HepG2 (cell line): Measurements from ENCODE around the gene SYNC. TPM values are rescaled to one million over a fixed set of nuclear protein-coding genes. Genes with fewer than 3 reads are reported as not detected.

Experiments
- ADNP ChIP-seq: sonication (generic); formaldehyde crosslinking; IDR thresholded peaks from 2 replicates; pipeline ENCODE4 v1.4.0; 2020; ENCODE audit warnings: missing genetic modification reagents
- ARNTL ChIP-seq: sonication (generic); formaldehyde crosslinking; IDR thresholded peaks from 2 replicates; pipeline ENCODE4 v1.4.0; 2020; ENCODE audit warnings: mild to moderate bottlenecking, missing genetic modification reagents
- GABPA ChIP-seq, 2 experiments: IDR thresholded peaks; 2 replicates each; pipeline ENCODE4 v1.6.1; 2011 to 2016; ENCODE audit warnings: low read depth in 2 of 2, low read length in 1 of 2, missing biosample characterization in 1 of 2, missing genetic modification characterization in 1 of 2
- IKZF1 ChIP-seq: fragments of 450-650 bp; IDR thresholded peaks from 2 replicates; pipeline ENCODE4 v1.7.1; 2016
- KDM1A ChIP-seq: IDR thresholded peaks from 2 replicates; pipeline ENCODE4 v1.6.1; 2016; ENCODE audit warnings: missing compliant biosample characterization
- MXI1 ChIP-seq: IDR thresholded peaks from 3 replicates; pipeline ENCODE4 v1.6.1; 2012; ENCODE audit warnings: low read depth, low read length, inconsistent platforms, borderline replicate concordance
- NFYC ChIP-seq: IDR thresholded peaks from 2 replicates; pipeline ENCODE4 v1.6.1; 2016; ENCODE audit warnings: missing genetic modification reagents, missing compliant biosample characterization
- ZNF20 ChIP-seq: sonication (generic); formaldehyde crosslinking; IDR thresholded peaks from 2 replicates; pipeline ENCODE4 v1.4.0; 2020; ENCODE audit warnings: mild to moderate bottlenecking, moderate library complexity, missing genetic modification reagents
- ZNF792 ChIP-seq: IDR thresholded peaks from 2 replicates; pipeline ENCODE4 v1.6.1; 2016
- ZSCAN25 ChIP-seq: sonication (generic); formaldehyde crosslinking; IDR thresholded peaks from 2 replicates; pipeline ENCODE4 v1.8.0; 2022; ENCODE audit warnings: mild to moderate bottlenecking, missing genetic modification reagents
- polyA plus RNA-seq, 8 experiments: library from polyadenylated mRNA; depleted of rRNA in 3 of 8; stranded (reverse) in 7 of 8; unstranded in 1 of 8; fragments of >200 nt; fragmentation: Illumina TruSeq in 4 of 8; extraction: Trizol in 4 of 8; gene quantifications; 2 replicates each; pipeline versions ENCODE4 v1.2.1 to v1.2.3, GENCODE V29; 2011 to 2016; ENCODE audit warnings: low read depth in 4 of 8, missing spikeins in 1 of 8, mixed read lengths in 1 of 8; ENCODE audit not compliant: insufficient read depth in 1 of 8
- total RNA-seq, 5 experiments: library from RNA; depleted of rRNA; stranded (reverse); fragments of >200 nt; fragmentation: Illumina TruSeq; extraction: Trizol; gene quantifications; 2 replicates each; pipeline ENCODE4 v1.2.3, GENCODE V29; 2016; ENCODE audit warnings: low read depth in 1 of 5
- TF ChIP-seq, protein P1 (sequence below): sonication (generic); formaldehyde crosslinking; IDR thresholded peaks from 2 replicates; pipeline ENCODE4 v1.5.0; 2020; ENCODE audit warnings: missing genetic modification reagents
- TF ChIP-seq, protein P2 (sequence below): sonication (generic); formaldehyde crosslinking; IDR thresholded peaks from 2 replicates; pipeline ENCODE4 v1.5.0; 2020; ENCODE audit warnings: missing genetic modification reagents
- TF ChIP-seq, protein P3 (sequence below): IDR thresholded peaks from 2 replicates; pipeline ENCODE4 v1.6.1; 2016
- TF ChIP-seq, protein P4 (sequence below): fragments of 450-650 bp; IDR thresholded peaks from 2 replicates; pipeline ENCODE4 v1.6.1; 2017; ENCODE audit warnings: mild to moderate bottlenecking
- TF ChIP-seq, protein P5 (sequence below): sonication (generic); formaldehyde crosslinking; IDR thresholded peaks from 2 replicates; pipeline ENCODE4 v1.4.0; 2020; ENCODE audit warnings: mild to moderate bottlenecking, missing genetic modification reagents
- TF ChIP-seq, protein P6 (sequence below): sonication (generic); formaldehyde crosslinking; IDR thresholded peaks from 2 replicates; pipeline ENCODE4 v1.4.0; 2020; ENCODE audit warnings: low read depth, missing genetic modification reagents
- TF ChIP-seq, protein P7 (sequence below), 2 experiments: sonication (generic) in 1 of 2; formaldehyde crosslinking in 1 of 2; IDR thresholded peaks; 2 replicates each; pipeline versions ENCODE4 v1.4.0 to v1.6.1; 2016 to 2020; ENCODE audit warnings: borderline replicate concordance in 1 of 2, low read depth in 1 of 2, mild to moderate bottlenecking in 1 of 2, missing genetic modification reagents in 1 of 2

The SYNC gene
- total and polyA plus RNA-seq, 2 of the 13 experiments (the other 11 are each of a cell fraction or from before 2014, with no cell fraction given): 2.4 to 5.4 TPM

DNA sequence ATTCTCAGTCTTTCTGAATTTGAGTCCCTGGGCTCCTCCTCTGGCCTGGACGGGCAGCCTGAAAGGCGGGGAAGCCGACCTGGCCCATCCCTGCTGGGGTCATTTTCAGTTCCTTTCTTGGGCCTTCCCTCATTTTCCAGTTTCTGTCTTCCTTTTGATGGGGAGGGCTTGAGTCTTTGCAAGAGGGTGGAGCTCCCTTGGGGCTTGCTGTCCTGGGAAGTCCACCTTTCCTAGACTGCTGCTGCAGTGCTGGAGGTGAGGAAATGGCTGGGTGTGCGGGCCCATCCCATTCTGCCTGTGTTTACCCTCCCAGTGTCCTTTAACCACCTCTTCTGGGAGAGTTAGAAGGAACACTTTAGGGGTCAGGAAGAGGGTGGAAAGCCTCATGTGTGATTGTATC lies 40.4 kb upstream of the SYNC start (continued):
- TF ChIP-seq, protein P1, sequence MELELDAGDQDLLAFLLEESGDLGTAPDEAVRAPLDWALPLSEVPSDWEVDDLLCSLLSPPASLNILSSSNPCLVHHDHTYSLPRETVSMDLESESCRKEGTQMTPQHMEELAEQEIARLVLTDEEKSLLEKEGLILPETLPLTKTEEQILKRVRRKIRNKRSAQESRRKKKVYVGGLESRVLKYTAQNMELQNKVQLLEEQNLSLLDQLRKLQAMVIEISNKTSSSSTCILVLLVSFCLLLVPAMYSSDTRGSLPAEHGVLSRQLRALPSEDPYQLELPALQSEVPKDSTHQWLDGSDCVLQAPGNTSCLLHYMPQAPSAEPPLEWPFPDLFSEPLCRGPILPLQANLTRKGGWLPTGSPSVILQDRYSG (CRISPR knock-in tag): no peak
- TF ChIP-seq, protein P2, sequence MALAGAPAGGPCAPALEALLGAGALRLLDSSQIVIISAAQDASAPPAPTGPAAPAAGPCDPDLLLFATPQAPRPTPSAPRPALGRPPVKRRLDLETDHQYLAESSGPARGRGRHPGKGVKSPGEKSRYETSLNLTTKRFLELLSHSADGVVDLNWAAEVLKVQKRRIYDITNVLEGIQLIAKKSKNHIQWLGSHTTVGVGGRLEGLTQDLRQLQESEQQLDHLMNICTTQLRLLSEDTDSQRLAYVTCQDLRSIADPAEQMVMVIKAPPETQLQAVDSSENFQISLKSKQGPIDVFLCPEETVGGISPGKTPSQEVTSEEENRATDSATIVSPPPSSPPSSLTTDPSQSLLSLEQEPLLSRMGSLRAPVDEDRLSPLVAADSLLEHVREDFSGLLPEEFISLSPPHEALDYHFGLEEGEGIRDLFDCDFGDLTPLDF: no peak
- TF ChIP-seq, protein P3, sequence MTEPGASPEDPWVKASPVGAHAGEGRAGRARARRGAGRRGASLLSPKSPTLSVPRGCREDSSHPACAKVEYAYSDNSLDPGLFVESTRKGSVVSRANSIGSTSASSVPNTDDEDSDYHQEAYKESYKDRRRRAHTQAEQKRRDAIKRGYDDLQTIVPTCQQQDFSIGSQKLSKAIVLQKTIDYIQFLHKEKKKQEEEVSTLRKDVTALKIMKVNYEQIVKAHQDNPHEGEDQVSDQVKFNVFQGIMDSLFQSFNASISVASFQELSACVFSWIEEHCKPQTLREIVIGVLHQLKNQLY (CRISPR knock-in tag): no peak
- TF ChIP-seq, protein P4, sequence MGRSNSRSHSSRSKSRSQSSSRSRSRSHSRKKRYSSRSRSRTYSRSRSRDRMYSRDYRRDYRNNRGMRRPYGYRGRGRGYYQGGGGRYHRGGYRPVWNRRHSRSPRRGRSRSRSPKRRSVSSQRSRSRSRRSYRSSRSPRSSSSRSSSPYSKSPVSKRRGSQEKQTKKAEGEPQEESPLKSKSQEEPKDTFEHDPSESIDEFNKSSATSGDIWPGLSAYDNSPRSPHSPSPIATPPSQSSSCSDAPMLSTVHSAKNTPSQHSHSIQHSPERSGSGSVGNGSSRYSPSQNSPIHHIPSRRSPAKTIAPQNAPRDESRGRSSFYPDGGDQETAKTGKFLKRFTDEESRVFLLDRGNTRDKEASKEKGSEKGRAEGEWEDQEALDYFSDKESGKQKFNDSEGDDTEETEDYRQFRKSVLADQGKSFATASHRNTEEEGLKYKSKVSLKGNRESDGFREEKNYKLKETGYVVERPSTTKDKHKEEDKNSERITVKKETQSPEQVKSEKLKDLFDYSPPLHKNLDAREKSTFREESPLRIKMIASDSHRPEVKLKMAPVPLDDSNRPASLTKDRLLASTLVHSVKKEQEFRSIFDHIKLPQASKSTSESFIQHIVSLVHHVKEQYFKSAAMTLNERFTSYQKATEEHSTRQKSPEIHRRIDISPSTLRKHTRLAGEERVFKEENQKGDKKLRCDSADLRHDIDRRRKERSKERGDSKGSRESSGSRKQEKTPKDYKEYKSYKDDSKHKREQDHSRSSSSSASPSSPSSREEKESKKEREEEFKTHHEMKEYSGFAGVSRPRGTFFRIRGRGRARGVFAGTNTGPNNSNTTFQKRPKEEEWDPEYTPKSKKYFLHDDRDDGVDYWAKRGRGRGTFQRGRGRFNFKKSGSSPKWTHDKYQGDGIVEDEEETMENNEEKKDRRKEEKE: no peak
- no peak for TF ChIP-seq ADNP (CRISPR knock-in tag)
- TF ChIP-seq, protein P5, sequence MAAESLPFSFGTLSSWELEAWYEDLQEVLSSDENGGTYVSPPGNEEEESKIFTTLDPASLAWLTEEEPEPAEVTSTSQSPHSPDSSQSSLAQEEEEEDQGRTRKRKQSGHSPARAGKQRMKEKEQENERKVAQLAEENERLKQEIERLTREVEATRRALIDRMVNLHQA (CRISPR knock-in tag): no peak
- TF ChIP-seq KDM1A (CRISPR knock-in tag): no peak
- no peak for TF ChIP-seq ZSCAN25
- TF ChIP-seq ZNF20: no peak
- no peak for TF ChIP-seq ZNF792 (CRISPR knock-in tag)
- TF ChIP-seq IKZF1: no peak
- TF ChIP-seq, protein P6, sequence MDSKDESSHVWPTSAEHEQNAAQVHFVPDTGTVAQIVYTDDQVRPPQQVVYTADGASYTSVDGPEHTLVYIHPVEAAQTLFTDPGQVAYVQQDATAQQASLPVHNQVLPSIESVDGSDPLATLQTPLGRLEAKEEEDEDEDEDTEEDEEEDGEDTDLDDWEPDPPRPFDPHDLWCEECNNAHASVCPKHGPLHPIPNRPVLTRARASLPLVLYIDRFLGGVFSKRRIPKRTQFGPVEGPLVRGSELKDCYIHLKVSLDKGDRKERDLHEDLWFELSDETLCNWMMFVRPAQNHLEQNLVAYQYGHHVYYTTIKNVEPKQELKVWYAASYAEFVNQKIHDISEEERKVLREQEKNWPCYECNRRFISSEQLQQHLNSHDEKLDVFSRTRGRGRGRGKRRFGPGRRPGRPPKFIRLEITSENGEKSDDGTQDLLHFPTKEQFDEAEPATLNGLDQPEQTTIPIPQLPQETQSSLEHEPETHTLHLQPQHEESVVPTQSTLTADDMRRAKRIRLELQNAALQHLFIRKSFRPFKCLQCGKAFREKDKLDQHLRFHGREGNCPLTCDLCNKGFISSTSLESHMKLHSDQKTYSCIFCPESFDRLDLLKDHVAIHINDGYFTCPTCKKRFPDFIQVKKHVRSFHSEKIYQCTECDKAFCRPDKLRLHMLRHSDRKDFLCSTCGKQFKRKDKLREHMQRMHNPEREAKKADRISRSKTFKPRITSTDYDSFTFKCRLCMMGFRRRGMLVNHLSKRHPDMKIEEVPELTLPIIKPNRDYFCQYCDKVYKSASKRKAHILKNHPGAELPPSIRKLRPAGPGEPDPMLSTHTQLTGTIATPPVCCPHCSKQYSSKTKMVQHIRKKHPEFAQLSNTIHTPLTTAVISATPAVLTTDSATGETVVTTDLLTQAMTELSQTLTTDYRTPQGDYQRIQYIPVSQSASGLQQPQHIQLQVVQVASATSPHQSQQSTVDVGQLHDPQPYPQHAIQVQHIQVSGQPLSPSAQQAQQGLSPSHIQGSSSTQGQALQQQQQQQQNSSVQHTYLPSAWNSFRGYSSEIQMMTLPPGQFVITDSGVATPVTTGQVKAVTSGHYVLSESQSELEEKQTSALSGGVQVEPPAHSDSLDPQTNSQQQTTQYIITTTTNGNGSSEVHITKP (CRISPR knock-in tag): no peak
- TF ChIP-seq ARNTL: no peak
- TF ChIP-seq, protein P7, sequence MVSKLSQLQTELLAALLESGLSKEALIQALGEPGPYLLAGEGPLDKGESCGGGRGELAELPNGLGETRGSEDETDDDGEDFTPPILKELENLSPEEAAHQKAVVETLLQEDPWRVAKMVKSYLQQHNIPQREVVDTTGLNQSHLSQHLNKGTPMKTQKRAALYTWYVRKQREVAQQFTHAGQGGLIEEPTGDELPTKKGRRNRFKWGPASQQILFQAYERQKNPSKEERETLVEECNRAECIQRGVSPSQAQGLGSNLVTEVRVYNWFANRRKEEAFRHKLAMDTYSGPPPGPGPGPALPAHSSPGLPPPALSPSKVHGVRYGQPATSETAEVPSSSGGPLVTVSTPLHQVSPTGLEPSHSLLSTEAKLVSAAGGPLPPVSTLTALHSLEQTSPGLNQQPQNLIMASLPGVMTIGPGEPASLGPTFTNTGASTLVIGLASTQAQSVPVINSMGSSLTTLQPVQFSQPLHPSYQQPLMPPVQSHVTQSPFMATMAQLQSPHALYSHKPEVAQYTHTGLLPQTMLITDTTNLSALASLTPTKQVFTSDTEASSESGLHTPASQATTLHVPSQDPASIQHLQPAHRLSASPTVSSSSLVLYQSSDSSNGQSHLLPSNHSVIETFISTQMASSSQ (IDR thresholded peaks at IDR 0.05; ENCODE audit: low read depth): no peak
- TF ChIP-seq, protein P7 (CRISPR knock-in tag; IDR thresholded peaks at IDR 0.05; ENCODE audit: borderline replicate concordance): no peak
- TF ChIP-seq GABPA (IDR thresholded peaks at IDR 0.05; ENCODE audit: low read depth, low read length): no peak
- no peak for TF ChIP-seq GABPA (CRISPR knock-in tag; IDR thresholded peaks at IDR 0.05; ENCODE audit: low read depth)
- no peak for TF ChIP-seq NFYC (CRISPR knock-in tag)
- no peak for TF ChIP-seq MXI1
